Measurements from ENCODE around the gene TBPL1. TPM values are rescaled to one million over a fixed set of nuclear protein-coding genes. Genes with fewer than 3 reads are reported as not detected.

TBPL1 gene
- total and polyA plus RNA-seq, 2 of the 13 experiments (the other 11 are each of a cell fraction or from before 2014, with no cell fraction given) = 25.3 to 39.3 TPM

DNA sequence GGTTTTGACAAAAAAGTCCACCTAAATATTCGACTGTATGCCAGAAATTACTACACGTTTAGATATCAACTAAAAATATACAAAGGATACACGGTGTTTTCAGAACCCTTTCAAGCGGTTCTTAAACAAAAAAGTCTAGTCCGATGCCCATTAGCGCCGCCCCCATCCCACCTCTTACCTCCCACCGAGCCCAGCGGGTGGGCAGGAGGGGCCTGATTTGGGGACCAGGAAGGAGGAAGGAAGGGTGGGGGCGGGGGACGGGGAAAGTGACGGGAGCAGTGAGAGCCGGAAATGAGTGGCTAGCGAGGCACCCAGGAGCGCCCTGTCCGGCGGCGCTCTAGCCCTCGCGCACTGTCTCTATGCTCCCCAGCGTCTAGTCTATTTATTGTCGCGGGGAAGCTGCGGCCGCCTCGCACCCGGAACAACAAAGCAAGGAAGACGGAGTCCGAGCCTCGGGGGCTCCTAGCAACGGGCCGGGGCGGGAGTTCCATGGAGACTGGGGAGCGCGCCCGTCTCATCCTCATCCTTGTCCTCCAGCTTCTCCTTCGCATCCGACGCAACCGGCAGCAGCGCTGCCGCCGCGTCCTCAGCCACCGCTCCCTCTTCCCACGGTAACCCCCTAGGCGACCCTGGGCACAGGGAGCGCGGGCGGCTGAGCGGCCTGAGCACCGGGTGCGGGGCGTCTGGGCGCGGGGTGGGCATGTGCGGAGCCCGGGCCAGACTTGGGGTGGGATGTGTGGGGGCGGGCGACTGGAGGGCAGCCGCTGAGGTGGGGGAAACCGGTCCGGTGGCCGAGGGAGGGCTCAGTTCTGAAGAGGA, at the start of gene TBPL1 (continued):
- TF ChIP-seq REST (IDR thresholded peaks at IDR 0.05; ENCODE audit: borderline replicate concordance in 1 of 2, low read depth in 1 of 2, low read length in 2 of 2) (peak in 1 of 2 experiments; percentile 62; a peak in 2 of 4 replicates), AKAP8 (CRISPR knock-in tag; IDR thresholded peaks at IDR 0.05) (no peak), ZNF768 (CRISPR knock-in tag; IDR thresholded peaks at IDR 0.05) (peak; percentile 74), TCF7L2 (IDR thresholded peaks at IDR 0.05; ENCODE audit: low read depth, low read length) (no peak), ETV6 (CRISPR knock-in tag; conservative IDR thresholded peaks at IDR 0.05) (peak; percentile 99), ZFAT (CRISPR knock-in tag; conservative IDR thresholded peaks at IDR 0.05) (no peak), MTF1 (CRISPR knock-in tag; IDR thresholded peaks at IDR 0.05) (no peak), BCL6 (CRISPR knock-in tag; IDR thresholded peaks at IDR 0.05) (peak; percentile 56; the same call in 1 of the 2 replicates), NFKBIZ (CRISPR knock-in tag; IDR thresholded peaks at IDR 0.05) (peak; percentile 79; the same call in 1 of the 2 replicates), ZNF616 (CRISPR knock-in tag; IDR thresholded peaks at IDR 0.05; ENCODE audit: low read depth) (no peak), CBX5 (CRISPR knock-in tag; IDR thresholded peaks at IDR 0.05; ENCODE audit: borderline replicate concordance) (peak; percentile 74; the same call in 1 of the 2 replicates), ZNF281 (CRISPR knock-in tag; IDR thresholded peaks at IDR 0.05; ENCODE audit: borderline replicate concordance) (peak; percentile 94), TRAFD1 (CRISPR knock-in tag; IDR thresholded peaks at IDR 0.05; ENCODE audit: borderline replicate concordance) (peak; percentile 56; the same call in 1 of the 2 replicates), ZKSCAN5 (CRISPR knock-in tag; IDR thresholded peaks at IDR 0.05) (no peak)
- TF ChIP-seq, protein P1, sequence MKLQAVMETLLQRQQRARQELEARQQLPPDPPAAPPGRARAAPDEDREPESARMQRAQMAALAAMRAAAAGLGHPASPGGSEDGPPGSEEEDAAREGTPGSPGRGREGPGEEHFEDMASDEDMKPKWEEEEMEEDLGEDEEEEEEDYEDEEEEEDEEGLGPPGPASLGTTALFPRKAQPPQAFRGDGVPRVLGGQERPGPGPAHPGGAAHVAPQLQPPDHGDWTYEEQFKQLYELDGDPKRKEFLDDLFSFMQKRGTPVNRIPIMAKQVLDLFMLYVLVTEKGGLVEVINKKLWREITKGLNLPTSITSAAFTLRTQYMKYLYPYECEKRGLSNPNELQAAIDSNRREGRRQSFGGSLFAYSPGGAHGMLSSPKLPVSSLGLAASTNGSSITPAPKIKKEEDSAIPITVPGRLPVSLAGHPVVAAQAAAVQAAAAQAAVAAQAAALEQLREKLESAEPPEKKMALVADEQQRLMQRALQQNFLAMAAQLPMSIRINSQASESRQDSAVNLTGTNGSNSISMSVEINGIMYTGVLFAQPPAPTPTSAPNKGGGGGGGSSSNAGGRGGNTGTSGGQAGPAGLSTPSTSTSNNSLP (IDR thresholded peaks at IDR 0.05; ENCODE audit: low read depth, low read length) = peak; percentile 30
